GM19193 (cell line): ENCODE measurements around the gene TRIP11.

Experiments
- POLR2A ChIP-seq: IDR thresholded peaks from 4 replicates; pipeline ENCODE4 v1.6.1; 2011; ENCODE audit not compliant: insufficient read depth, insufficient read length; ENCODE audit errors: extremely low read depth

Gene TRIP11

GRCh38 chr14:92021523-92021922 lies 18.3 kb downstream of the TRIP11 start:
- no peak for TF ChIP-seq POLR2A

DNA sequence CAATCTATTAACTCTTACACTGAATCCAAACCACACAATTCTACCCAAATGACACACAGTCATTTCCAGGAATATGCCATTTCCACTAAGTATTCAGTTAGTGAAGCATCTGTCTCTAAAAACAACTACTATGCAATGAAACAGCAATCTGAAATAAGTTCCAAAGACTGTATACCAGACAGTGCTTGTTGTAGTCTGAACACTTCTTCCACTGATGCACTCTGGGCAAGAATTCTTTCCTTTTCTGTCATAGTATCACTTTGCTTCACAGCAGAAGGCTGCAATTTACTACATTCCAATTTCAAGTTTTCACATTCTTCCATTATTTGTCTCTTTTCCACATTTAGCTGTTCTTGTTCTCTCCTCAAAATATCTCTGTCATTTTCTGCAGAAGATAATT lies 25.8 kb downstream of the TRIP11 start:
- TF ChIP-seq POLR2A = no peak

GRCh38 chr14:92012121-92012748 lies 27.6 kb downstream of the TRIP11 start:
- no peak for TF ChIP-seq POLR2A

DNA sequence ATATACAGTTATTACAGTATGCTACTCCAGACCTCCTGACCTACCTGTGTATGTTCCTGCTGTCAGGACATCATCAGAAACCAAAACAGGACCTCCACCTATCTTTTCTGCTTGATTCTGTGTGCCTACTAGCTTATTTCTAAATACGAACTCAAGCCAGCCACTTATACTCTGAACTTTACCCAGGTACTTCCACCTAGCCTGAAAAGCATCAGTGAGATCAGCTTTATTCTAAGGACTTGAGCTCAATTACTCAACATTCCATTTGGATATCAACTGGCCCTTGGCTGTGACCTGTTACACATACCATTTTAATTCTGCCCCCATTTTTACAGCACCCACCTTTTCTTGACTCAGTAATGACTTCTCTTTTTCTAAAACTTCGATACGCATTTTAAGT lies 29.2 kb downstream of the TRIP11 start:
- TF ChIP-seq POLR2A = no peak

GRCh38 chr14:92009604-92010003 lies 30.3 kb downstream of the TRIP11 start:
- TF ChIP-seq POLR2A = no peak

GRCh38 chr14:92005019-92005418 lies 34.8 kb downstream of the TRIP11 start:
- TF ChIP-seq POLR2A = no peak

DNA sequence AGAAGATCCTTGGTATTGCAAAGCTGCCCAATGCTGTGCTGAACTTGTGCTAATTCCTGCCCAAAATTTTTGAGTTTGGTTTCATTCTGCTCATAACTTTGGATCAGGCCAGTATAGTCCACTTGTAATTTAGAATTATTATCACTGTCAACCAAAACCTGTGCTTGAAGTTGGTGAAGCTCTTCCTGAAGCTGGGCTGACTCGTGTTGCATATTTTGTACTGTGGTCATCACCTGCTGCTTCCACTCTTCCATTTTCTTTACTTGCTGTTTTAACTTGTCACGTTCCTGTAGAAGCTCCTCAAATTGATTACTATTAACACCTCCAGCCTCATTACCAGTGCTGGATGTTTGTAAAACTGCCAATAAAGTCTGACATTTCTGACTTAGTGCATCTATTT lies 35.8 kb downstream of the TRIP11 start:
- no peak for TF ChIP-seq POLR2A

DNA sequence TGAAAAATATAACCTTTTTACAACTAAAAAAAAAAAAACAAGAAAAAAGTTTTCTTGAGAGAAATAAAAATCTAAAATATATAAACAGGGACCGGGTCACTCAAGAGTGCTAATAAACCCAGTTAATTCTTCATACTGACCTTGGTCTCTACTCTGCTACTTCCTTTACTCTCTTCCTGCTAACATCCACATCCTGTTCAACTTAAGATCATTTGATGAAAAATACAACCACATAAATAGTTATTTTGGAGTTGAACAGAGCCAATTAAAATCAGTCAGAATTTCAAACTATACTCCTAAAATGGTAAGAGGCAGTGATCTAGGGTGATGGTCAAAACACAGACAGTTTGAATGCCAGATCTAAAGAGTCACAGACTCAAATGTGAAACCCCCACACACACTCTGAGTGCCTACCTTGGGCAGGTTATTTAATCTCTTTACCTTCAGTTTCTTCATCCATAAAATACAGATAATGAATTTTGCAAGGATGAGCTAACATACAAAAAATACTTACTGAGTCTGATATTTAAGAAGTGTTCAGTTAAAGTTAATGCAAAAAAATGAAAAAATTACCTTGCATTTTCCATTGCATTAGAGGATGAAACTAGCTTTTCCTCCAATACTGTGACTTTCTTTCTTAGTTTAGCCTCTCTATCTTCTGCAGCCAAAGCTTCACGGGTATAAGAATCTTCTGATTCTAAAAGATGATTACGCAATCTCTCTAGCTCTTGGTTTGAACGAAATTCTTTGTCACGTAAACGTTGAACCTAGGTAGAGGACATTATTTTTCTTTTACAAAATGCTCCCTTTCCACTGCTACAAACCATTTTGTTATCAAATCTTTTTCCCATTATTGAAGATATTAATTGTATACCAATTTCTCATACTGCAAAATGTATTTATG lies 40.9 kb downstream of the TRIP11 start:
- no peak for TF ChIP-seq POLR2A

GRCh38 chr14:91997492-91997891 lies 42.4 kb downstream of the TRIP11 start:
- TF ChIP-seq POLR2A = no peak

GRCh38 chr14:91996948-91997371 lies 42.9 kb downstream of the TRIP11 start:
- no peak for TF ChIP-seq POLR2A

DNA sequence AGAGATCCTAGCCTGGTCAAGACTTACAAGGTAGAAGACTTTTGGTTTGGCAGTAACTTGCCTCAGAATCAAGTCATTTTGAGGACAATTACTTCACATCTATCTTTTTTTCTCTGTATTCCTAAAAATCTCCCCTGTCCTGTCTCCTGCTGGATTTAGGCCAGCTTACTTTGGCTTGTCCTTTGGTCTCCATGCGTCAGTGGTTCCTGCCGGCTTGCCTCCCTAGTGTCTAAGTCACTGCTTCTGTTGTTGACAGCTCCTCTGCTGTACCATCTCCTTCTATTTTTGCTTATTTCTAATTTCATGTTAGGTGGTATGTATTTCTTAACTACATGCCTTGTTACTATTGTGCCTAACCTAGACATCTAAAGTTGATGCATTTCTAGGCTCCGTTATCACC lies 52.7 kb downstream of the TRIP11 start:
- TF ChIP-seq POLR2A = no peak

- no peak for TF ChIP-seq POLR2A
Observed at GRCh38 chr14:91985521-91986255, 54.2 kb downstream of the TRIP11 start.

GRCh38 chr14:91985008-91985407 lies 54.9 kb downstream of the TRIP11 start:
- no peak for TF ChIP-seq POLR2A

DNA sequence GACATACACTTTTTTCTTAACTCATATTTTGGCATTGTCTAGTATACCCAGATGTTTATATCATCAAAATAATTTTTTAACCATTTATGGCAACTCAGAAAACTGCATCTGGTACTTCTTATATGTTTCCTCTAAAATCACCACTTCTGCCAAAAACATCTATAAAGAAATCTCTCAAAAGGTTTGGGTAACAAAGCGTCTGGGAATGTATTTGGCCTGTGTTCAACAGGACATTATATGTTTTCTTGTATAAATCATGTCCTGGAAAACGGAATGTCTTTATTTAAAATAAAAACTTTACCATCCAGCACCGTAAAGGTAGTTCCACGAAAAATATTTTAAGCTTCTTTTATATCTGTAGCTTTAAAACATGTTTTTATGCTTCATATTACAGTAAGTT lies 56.3 kb downstream of the TRIP11 start:
- no peak for TF ChIP-seq POLR2A

DNA sequence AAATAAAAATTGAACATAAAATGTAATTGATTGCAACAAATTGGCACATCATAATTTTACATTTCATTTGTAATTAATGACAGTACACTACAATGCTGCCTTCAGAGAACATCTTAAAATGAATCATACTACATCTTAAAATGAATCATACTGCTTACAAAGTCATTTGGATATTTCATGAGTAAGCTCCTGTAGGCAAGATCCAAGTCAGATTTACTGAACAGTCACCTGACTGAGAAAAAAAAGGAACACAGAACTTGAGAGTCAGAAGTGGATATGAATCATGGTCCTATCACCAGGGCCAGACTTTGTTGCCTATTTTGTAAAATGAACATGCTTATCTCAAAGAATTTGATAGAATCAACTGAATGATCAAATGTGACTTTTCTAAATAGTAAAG lies 59.7 kb downstream of the TRIP11 start:
- no peak for TF ChIP-seq POLR2A
